Duodenal mucosa (tissue), 2 donors: ENCODE results near the gene ZNF524.

Source experiments
- H3K27ac ChIP-seq: one replicate; pipeline ENCODE4 v1.7.0; 2013; ENCODE audit warnings: low read depth, low read length
- H3K27me3 ChIP-seq, 2 donors: one replicate each; pipeline ENCODE4 v1.7.0; 2013; ENCODE audit warnings: low read length in 2 of 2, control low read depth in 1 of 2; ENCODE audit not compliant: insufficient read depth in 2 of 2, control insufficient read depth in 1 of 2
- H3K36me3 ChIP-seq, 2 donors: one replicate each; pipeline ENCODE4 v1.7.0; 2013; ENCODE audit warnings: low read length in 2 of 2, control low read depth in 1 of 2; ENCODE audit not compliant: insufficient read depth in 2 of 2, control insufficient read depth in 1 of 2
- H3K4me1 ChIP-seq, 2 donors: one replicate each; pipeline ENCODE4 v1.7.0; 2013; ENCODE audit warnings: low read length in 2 of 2, control low read depth in 1 of 2; ENCODE audit not compliant: insufficient read depth in 2 of 2, control insufficient read depth in 1 of 2
- H3K4me3 ChIP-seq, 2 donors: one replicate each; pipeline ENCODE4 v1.7.0; 2013; ENCODE audit warnings: low read length in 2 of 2, low read depth in 1 of 2
- H3K9ac ChIP-seq, 2 donors: one replicate each; pipeline ENCODE4 v1.7.0; 2013; ENCODE audit warnings: low read length in 2 of 2, low read depth in 1 of 2
- H3K9me3 ChIP-seq, 2 donors: one replicate each; pipeline ENCODE4 v1.7.0; 2013; ENCODE audit warnings: low read length in 2 of 2, control low read depth in 1 of 2; ENCODE audit not compliant: control insufficient read depth in 1 of 2

The ZNF524 gene, protein sequence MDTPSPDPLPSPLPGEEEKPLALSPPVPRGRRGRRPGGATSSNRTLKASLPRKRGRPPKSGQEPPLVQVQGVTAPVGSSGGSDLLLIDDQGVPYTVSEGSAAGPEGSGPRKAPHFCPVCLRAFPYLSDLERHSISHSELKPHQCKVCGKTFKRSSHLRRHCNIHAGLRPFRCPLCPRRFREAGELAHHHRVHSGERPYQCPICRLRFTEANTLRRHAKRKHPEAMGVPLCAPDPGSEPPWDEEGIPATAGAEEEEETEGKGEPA

DNA sequence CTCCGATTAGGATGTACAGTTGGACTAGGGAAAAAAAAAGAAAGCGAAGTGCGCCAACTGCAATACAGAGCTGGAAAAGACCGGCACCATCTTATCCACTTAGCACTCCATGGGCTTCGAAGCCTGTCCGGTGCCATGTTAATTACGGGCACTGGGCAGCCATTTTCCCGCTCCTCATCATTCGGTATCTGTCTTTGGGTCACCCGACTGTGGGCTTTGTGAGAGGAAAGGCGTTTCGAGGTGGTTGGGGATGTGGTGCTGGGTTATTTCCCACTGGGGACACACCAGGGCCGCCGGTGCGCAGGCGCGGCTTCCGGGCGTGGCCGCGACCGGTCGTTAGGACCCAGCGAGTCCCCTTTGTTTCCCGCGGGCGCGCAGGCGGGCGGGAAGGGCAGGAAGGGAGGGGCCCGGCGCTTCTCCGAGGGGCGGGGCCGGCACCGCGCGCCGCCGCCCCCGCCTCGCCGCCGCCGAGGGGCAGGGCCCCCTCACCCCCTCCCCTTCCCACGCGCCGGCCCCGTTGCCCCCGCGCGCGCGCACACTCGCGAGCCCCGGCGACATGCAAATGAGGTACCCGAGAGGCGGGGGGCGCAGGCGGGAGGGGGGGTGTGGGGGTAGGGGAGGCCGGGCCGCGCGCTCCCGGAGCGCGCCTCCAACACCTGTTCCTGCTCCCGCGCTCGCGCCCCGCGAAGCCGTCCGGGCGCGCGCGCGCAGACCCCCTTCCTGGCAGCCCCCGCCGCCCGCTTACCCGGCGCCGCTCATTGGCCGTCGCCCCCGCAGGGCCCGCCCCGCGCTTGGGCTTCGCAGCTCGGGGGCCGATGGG lies at the start of gene ZNF524:
Gene ZNF524 (plus strand): TSS at position 447 of the 820 bp plus-strand sequence. CDS start 1,825 bp downstream, outside the sequence.
- H3K27me3 ChIP-seq: no peaks in the 10 kb centered on the region
- peaks cover 10 to 22% of the 10 kb centered on the region in 2 donors for H3K4me1 ChIP-seq
- peak within 1 kb of the TSS; percentile 93 for H3K27ac ChIP-seq
- H3K4me3 ChIP-seq: peak within 1 kb of the TSS; percentile 85 to 95
- no peaks in the 10 kb centered on the region for H3K9me3 ChIP-seq
- H3K9ac ChIP-seq: peak within 1 kb of the TSS; percentile 73 to 94
- H3K36me3 ChIP-seq: peaks cover 13 to 20% of the 10 kb centered on the region in 2 donors

- Histone ChIP-seq H3K9ac (peak overlapping the region in 1 of 2 donors; percentile 51), H3K4me3 (peak overlapping the region; percentile 31 to 48), H3K27ac (no peak overlapping the region), H3K36me3 (no peaks in the 10 kb centered on the region), H3K4me1 (peaks cover 8 to 9% of the 10 kb centered on the region in 2 donors), H3K9me3 (no peaks in the 10 kb centered on the region), H3K27me3 (no peaks in the 10 kb centered on the region)
Observed at GRCh38 chr19:55550321-55550650, 49.8 kb upstream of the ZNF524 start.

GRCh38 chr19:55552206-55552605 lies 47.9 kb upstream of the ZNF524 start:
- Histone ChIP-seq H3K27ac (no peak overlapping the region), H3K36me3 (no peaks in the 10 kb centered on the region), H3K9me3 (no peaks in the 10 kb centered on the region), H3K4me3 (no peak overlapping the region), H3K27me3 (no peaks in the 10 kb centered on the region), H3K4me1 (peaks cover 8 to 9% of the 10 kb centered on the region in 2 donors), H3K9ac (no peak overlapping the region)

- no peaks in the 10 kb centered on the region for H3K9me3 ChIP-seq
- H3K4me1 ChIP-seq: peaks cover 8 to 9% of the 10 kb centered on the region in 2 donors
- no peaks in the 10 kb centered on the region for H3K27me3 ChIP-seq
- H3K36me3 ChIP-seq: no peaks in the 10 kb centered on the region
- H3K4me3 ChIP-seq: no peak overlapping the region
- no peak overlapping the region for H3K27ac ChIP-seq
- no peak overlapping the region for H3K9ac ChIP-seq
Observed at GRCh38 chr19:55552620-55553019, 47.5 kb upstream of the ZNF524 start.

DNA sequence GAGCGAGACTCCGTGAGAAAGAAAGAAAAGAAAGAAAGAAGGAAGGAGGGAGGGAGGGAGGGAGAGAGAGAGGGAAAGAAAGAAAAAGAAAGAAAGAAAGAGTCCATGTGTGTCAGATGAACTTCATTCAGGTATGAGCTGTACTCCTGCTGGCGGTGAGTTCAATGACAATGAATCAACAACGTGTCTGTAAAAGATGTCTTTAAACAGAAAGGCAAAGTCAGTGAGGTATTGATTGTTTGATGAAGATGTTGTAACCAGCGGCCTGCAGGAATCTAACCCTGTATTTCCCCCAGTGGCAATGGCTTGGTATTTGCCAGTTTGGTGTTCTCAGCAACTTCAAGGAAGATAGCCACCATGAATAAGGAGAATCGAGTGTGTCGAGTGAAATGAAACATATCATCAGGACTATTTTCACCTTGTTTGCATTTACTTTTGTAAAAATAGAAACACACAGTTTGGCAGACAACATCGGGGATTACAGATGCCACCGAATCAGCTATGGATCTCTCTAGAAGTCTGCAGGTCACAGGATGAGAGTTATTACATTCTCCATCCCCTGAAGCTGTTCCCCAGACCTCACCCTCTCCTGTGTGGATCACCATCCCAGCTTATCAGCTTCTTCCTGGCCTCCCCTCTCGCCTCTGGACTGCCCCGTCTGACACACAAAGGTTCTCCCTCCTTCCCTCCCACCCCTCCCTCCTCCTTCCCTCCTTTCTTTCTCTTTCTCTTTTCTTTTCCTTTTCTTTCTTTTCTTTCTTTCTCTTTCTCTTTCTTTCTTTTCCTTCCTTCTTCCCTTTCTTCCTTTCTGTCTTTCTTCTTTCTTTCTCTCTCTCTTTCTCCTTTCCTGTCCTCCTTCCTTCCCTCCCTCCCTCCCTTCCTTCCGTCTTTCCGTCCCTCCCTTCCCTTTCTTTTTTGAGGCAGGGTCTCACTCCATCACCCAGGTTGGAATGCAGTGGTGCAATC lies 46.6 kb upstream of the ZNF524 start:
- no peak overlapping the region for H3K4me3 ChIP-seq
- H3K27ac ChIP-seq: no peak overlapping the region
- H3K9ac ChIP-seq: no peak overlapping the region
- no peaks in the 10 kb centered on the region for H3K36me3 ChIP-seq
- H3K27me3 ChIP-seq: no peaks in the 10 kb centered on the region
- H3K4me1 ChIP-seq: peaks cover 8 to 9% of the 10 kb centered on the region in 2 donors
- no peaks in the 10 kb centered on the region for H3K9me3 ChIP-seq

DNA sequence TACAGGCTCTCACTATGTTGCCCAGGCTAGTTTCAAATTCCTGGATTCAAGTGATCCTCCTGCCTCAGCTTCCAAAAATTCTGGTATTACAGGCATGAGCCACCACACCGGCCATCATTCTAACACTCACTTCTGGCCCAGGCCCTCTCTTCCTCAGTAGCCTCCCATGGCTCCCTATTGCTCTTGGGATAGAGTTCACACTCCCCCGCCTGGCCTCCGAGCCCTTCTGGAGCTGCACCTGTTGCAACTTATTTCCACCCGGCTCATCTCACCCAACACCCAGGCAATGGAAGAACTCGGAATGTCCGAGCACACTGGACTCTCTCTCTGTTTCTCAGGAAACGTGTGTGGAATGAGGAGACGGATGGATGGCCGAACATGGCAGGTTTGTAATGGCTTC lies 45.8 kb upstream of the ZNF524 start:
- H3K36me3 ChIP-seq: no peaks in the 10 kb centered on the region
- no peak overlapping the region for H3K9ac ChIP-seq
- no peaks in the 10 kb centered on the region for H3K9me3 ChIP-seq
- peaks cover 8 to 9% of the 10 kb centered on the region in 2 donors for H3K4me1 ChIP-seq
- no peaks in the 10 kb centered on the region for H3K27me3 ChIP-seq
- H3K4me3 ChIP-seq: no peak overlapping the region
- no peak overlapping the region for H3K27ac ChIP-seq

- Histone ChIP-seq H3K36me3 (no peaks in the 10 kb centered on the region), H3K4me1 (peaks cover 4 to 9% of the 10 kb centered on the region in 2 donors), H3K27ac (no peak overlapping the region), H3K27me3 (no peaks in the 10 kb centered on the region), H3K4me3 (no peak overlapping the region), H3K9me3 (no peaks in the 10 kb centered on the region), H3K9ac (no peak overlapping the region)
Observed at GRCh38 chr19:55554741-55555152, 45.3 kb upstream of the ZNF524 start.

DNA sequence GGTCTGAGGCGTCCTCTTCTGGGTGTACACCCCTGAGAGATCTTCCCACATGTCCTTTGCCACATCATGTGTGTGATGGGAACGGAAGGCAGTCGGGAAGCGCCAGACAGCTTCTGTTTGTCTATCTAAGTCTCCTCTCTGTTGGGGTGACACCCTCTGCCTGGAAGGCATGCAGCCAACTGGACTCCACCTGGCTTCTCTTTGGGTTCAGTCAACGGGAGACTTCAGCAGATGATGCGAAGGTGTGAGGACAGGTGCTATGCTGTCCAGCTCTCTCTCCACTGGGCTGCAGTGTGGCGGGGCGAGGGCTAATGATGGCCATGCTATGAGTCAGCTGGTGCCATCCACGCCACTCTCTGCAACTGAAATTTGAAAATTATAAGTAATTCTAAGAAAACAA lies 40.4 kb upstream of the ZNF524 start:
- Histone ChIP-seq H3K9ac (no peak overlapping the region), H3K9me3 (peaks cover 0 to 4% of the 10 kb centered on the region in 2 donors), H3K36me3 (no peaks in the 10 kb centered on the region), H3K4me1 (peaks cover 0 to 5% of the 10 kb centered on the region in 2 donors), H3K4me3 (no peak overlapping the region), H3K27me3 (no peaks in the 10 kb centered on the region), H3K27ac (no peak overlapping the region)

- Histone ChIP-seq H3K4me3 (no peak overlapping the region), H3K27ac (no peak overlapping the region), H3K9ac (no peak overlapping the region), H3K36me3 (no peaks in the 10 kb centered on the region), H3K9me3 (peaks cover 0 to 4% of the 10 kb centered on the region in 2 donors), H3K4me1 (peaks cover 0 to 4% of the 10 kb centered on the region in 2 donors), H3K27me3 (peaks cover 0 to 9% of the 10 kb centered on the region in 2 donors)
Observed at GRCh38 chr19:55563261-55563690, 36.8 kb upstream of the ZNF524 start.
